ENCODE results near the gene XDH. TPM values are rescaled to one million over a fixed set of nuclear protein-coding genes. Genes with fewer than 3 reads are reported as not detected.
A peak's percentile ranks its signal among the peaks of the same experiment; 100 is the strongest.

XDH gene
- 4.8 and 5.6 TPM in 2 replicates for total RNA-seq
- long read RNA-seq, partial matches to known transcripts: 3 of 11 reads
- long read RNA-seq, other reads (novel, unspliced or antisense): 8 of 11 reads

DNA sequence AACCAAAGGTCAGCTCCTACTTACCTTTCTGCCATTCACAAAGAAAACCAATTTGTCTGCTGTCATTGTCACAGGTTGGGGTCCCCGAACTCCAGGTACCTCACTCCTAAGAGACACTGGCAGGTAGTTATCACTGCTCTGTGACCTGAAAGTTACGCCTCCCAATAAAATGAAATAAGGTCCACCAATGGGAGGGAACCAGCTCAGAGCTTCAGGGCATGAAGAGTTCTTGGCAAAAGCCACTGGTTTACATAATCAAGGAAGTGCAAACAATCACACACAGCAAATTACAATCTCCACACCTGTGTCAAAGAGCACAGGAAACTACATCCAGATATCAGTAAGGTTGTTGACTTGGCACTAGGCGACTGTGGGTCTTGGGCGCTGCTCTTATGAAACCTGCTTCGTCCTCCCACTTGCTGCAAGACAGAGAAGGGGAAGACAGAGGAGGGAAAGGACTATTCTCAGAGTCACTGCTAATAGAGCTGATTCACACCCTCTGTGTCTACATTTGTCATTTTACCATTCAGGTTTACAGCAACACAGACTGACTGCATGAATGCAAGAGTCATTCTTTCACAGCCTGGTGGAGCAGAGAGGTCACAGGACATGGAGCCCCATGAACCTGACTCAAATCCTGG lies at the start of gene XDH:
TSS of gene XDH (minus strand) at position 142 of the 641 bp plus-strand sequence. CDS start at position 66, 76 bp downstream.
- H3K27me3 Mint-ChIP-seq: no peaks in the 10 kb centered on the region
- peaks cover 12% of the 10 kb centered on the region for H3K9me3 Mint-ChIP-seq (ENCODE audit: low read depth)
- H3K4me1 Mint-ChIP-seq (ENCODE audit: low read depth): peaks cover 10% of the 10 kb centered on the region
- no peak for DNase-seq (ENCODE audit: low spot score, unreplicated experiment)
- H3K27ac Mint-ChIP-seq: peak within 1 kb of the TSS; percentile 56
- TF ChIP-seq, protein P1, sequence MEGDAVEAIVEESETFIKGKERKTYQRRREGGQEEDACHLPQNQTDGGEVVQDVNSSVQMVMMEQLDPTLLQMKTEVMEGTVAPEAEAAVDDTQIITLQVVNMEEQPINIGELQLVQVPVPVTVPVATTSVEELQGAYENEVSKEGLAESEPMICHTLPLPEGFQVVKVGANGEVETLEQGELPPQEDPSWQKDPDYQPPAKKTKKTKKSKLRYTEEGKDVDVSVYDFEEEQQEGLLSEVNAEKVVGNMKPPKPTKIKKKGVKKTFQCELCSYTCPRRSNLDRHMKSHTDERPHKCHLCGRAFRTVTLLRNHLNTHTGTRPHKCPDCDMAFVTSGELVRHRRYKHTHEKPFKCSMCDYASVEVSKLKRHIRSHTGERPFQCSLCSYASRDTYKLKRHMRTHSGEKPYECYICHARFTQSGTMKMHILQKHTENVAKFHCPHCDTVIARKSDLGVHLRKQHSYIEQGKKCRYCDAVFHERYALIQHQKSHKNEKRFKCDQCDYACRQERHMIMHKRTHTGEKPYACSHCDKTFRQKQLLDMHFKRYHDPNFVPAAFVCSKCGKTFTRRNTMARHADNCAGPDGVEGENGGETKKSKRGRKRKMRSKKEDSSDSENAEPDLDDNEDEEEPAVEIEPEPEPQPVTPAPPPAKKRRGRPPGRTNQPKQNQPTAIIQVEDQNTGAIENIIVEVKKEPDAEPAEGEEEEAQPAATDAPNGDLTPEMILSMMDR (IDR thresholded peaks at IDR 0.05; ENCODE audit: unreplicated experiment): no peak
- H3K36me3 Mint-ChIP-seq (ENCODE audit: insufficient read depth): no peaks in the 10 kb centered on the region
- H3K4me3 Mint-ChIP-seq (ENCODE audit: low read depth): no peak within 1 kb of the TSS

DNA sequence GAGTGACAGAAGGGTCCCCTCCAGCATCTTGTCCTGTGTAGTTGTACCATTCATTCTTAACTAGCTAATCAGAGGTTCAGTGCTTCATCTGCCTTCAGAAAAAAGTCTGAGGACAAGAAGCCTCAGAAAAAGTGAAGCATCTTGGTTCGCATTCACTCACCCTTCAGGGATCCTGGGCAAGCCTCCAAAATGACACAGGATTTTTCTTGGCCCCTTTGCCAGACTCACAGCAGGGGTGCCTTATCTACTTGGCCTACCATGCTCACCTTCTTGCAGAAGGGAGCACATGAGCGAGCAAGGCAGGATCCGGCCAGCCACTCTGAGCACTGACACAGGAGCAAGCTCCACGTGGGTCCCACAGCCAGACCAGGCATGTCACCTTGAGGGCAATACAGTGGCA lies 43.1 kb upstream of the XDH start:
- Mint-ChIP-seq H3K27me3 (no peaks in the 10 kb centered on the region), H3K4me3 (ENCODE audit: low read depth) (no peak overlapping the region), H3K9me3 (ENCODE audit: low read depth) (peaks cover 39% of the 10 kb centered on the region), H3K27ac (no peak overlapping the region), H3K4me1 (ENCODE audit: low read depth) (no peaks in the 10 kb centered on the region), H3K36me3 (ENCODE audit: insufficient read depth) (peaks cover 4% of the 10 kb centered on the region)
- TF ChIP-seq, protein P1 (IDR thresholded peaks at IDR 0.05; ENCODE audit: unreplicated experiment): no peak
- DNase-seq (ENCODE audit: low spot score, unreplicated experiment): no peak

- Mint-ChIP-seq H3K4me3 (ENCODE audit: low read depth) (no peak overlapping the region), H3K36me3 (ENCODE audit: insufficient read depth) (peaks cover 4% of the 10 kb centered on the region), H3K27me3 (no peaks in the 10 kb centered on the region), H3K27ac (no peak overlapping the region), H3K4me1 (ENCODE audit: low read depth) (no peaks in the 10 kb centered on the region), H3K9me3 (ENCODE audit: low read depth) (peaks cover 14% of the 10 kb centered on the region)
- DNase-seq (ENCODE audit: low spot score, unreplicated experiment): no peak
- TF ChIP-seq, protein P1 (IDR thresholded peaks at IDR 0.05; ENCODE audit: unreplicated experiment): no peak
These were observed 32.3 kb upstream of the XDH start for GRCh38 chr2:31446848-31447247.

DNA sequence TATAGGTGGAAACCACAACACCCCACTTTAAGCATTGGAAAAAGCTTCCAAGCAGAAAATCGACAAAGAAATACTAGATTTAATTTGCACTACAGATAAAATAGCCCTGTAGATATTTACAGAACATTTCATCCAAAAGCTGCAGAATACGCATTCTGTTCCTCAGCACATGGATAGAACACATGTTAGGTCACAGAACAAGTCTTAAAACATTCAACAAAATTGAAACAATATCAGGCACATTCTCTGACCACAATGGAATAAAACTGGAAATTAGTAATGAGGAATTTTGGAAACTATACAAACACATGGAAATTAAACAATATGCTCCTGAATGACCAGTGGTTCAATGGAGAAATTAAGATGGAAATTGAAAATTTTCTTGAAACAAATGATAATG lies 27.8 kb upstream of the XDH start:
- H3K27ac Mint-ChIP-seq: no peak overlapping the region
- no peaks in the 10 kb centered on the region for H3K4me1 Mint-ChIP-seq (ENCODE audit: low read depth)
- DNase-seq (ENCODE audit: low spot score, unreplicated experiment): no peak
- no peaks in the 10 kb centered on the region for H3K27me3 Mint-ChIP-seq
- no peak overlapping the region for H3K4me3 Mint-ChIP-seq (ENCODE audit: low read depth)
- peaks cover 10% of the 10 kb centered on the region for H3K9me3 Mint-ChIP-seq (ENCODE audit: low read depth)
- TF ChIP-seq, protein P1 (IDR thresholded peaks at IDR 0.05; ENCODE audit: unreplicated experiment): no peak
- H3K36me3 Mint-ChIP-seq (ENCODE audit: insufficient read depth): peaks cover 4% of the 10 kb centered on the region

DNA sequence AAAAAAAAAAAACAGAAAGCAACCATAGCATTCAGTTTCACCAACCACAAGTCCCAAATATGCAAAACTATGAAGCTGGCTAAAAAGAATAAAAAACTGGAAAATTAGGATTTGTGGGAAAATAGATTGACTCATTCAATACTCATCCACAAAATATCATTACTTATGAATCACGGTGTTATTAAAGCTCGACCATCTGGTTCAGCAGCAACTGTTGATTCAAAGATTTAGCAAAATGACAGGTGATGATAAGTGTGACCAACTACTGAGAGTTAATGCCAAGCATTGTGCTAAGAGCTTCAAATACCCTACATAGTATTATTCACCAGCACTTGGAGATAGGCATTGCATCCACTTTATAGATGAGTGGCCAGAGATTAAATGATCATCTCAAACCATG lies 26.2 kb upstream of the XDH start:
- Mint-ChIP-seq H3K9me3 (ENCODE audit: low read depth) (peaks cover 10% of the 10 kb centered on the region), H3K36me3 (ENCODE audit: insufficient read depth) (peaks cover 4% of the 10 kb centered on the region), H3K27me3 (no peaks in the 10 kb centered on the region), H3K27ac (no peak overlapping the region), H3K4me3 (ENCODE audit: low read depth) (no peak overlapping the region), H3K4me1 (ENCODE audit: low read depth) (no peaks in the 10 kb centered on the region)
- TF ChIP-seq, protein P1 (IDR thresholded peaks at IDR 0.05; ENCODE audit: unreplicated experiment): no peak
- no peak for DNase-seq (ENCODE audit: low spot score, unreplicated experiment)
